Muscle of back (tissue), 11 donors: Measurements from ENCODE around the gene ADI1. TPM values are rescaled to one million over a fixed set of nuclear protein-coding genes. Genes with fewer than 3 reads are reported as not detected.
A peak's percentile ranks its signal among the peaks of the same experiment; 100 is the strongest.
"Not testable (repeated sequence)": the region's sequence is repeated elsewhere in the genome, so short reads cannot be mapped to it uniquely, and the experiment has no call there.

Experiments used
- DNase-seq, 3 donors: peaks; one replicate each; pipeline versions ENCODE4 v3.0.0 to v3.0.0-alpha.2; 2013
- polyA plus RNA-seq, 10 donors: library from polyadenylated mRNA; unstranded; fragments of 120-200 nt; gene quantifications; one replicate each; pipeline ENCODE4 v1.2.1, GENCODE V29; 2013; ENCODE audit not compliant: insufficient read length in 10 of 10

The ADI1 gene
- polyA plus RNA-seq, 10 donors, result 48.7 to 67.8 (median 56.4) TPM

DNA sequence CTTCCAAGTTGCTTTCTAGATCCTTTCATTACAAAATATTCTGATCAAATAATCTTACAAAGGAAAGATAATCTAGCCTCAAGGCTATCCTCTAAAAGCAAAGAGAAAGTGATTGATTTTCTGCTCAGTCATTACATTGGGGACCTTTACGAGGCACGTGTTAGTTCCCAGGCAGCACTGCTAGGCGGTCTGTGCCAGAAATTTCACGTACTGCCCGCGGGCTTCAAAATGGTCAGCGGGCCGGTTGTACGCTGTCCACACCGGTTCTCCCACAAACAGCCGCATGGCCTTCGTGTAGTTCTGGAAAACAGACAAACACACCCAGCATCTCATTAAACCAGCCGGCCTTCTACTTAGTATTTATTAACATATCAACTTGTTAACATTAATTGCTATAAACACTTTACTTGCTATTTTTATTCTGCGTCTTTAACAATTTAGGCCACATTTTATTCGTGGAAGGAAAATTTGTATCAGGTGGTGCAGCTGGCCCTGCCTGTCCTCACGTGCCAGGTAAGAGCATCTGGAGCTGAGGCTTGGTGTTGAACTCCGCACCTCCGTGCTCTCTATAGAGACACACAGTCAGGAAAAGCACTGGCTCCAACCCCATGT is 20.4 kb downstream of the ADI1 start:
- no peak for DNase-seq

GRCh38 chr2:3496708-3497080 is 22.6 kb downstream of the ADI1 start:
- not testable (repeated sequence) for DNase-seq

DNA sequence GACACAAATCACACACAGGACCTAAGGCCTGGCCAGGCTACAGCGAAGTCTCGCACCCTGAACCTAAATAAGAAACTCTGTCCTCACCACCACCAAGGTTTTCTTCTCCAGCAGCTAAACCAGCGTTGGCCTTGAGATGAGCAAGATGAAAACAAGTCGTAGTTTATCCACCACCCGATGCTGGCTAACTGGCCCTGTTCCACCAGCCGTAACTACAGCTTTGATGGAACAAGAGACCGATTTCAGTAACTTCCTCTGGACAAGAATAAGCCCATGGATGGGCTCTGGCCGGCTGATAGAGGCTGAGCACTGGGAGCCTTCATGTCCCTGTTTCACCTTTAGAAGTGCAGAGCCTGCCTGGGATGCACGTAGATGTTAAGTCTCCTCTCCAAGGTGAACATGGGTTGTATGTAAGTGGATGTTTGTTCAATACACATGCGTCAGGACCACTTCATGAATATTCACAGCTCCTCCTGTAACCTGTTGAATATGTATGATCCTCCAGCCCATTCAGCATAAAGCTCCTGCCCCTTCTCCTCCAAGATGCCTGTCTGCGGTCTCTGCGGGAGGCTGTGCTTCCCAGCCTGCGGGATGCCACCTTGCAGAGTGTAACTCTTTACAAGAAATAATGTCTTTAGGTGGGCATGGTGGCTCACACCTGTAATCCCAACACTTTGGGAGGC is 24.2 kb downstream of the ADI1 start:
- no peak for DNase-seq

DNA sequence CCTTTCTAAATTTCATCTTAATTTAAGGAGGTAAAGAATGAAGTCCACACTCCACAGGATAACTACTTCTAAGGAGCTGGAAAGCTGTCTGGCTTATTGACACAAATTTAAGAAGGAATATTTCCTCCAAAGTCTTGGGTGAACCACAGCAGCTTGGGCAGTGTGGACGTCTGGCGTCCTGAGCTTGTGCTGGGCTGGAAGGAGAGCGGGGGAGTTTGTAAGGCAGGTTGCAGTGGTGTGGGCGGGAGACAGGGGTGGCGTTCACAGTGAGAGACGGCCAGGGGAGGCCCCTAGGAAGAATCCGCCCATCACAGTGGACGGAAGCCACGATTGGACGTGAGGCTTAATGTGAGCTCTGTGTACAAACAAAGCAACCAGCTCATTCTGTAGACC is 25.7 kb downstream of the ADI1 start:
- DNase-seq, result peak in 1 of 3 donors; percentile 71

- no peak for DNase-seq
These were observed 26.2 kb downstream of the ADI1 start for GRCh38 chr2:3492951-3493614.

- DNase-seq, result not testable (repeated sequence)
These were observed 26.9 kb downstream of the ADI1 start for GRCh38 chr2:3492475-3492787.

GRCh38 chr2:3491716-3492474 is 27.4 kb downstream of the ADI1 start:
- no peak for DNase-seq

- DNase-seq, result no peak
These were observed 28.0 kb downstream of the ADI1 start for GRCh38 chr2:3491306-3491705.

DNA sequence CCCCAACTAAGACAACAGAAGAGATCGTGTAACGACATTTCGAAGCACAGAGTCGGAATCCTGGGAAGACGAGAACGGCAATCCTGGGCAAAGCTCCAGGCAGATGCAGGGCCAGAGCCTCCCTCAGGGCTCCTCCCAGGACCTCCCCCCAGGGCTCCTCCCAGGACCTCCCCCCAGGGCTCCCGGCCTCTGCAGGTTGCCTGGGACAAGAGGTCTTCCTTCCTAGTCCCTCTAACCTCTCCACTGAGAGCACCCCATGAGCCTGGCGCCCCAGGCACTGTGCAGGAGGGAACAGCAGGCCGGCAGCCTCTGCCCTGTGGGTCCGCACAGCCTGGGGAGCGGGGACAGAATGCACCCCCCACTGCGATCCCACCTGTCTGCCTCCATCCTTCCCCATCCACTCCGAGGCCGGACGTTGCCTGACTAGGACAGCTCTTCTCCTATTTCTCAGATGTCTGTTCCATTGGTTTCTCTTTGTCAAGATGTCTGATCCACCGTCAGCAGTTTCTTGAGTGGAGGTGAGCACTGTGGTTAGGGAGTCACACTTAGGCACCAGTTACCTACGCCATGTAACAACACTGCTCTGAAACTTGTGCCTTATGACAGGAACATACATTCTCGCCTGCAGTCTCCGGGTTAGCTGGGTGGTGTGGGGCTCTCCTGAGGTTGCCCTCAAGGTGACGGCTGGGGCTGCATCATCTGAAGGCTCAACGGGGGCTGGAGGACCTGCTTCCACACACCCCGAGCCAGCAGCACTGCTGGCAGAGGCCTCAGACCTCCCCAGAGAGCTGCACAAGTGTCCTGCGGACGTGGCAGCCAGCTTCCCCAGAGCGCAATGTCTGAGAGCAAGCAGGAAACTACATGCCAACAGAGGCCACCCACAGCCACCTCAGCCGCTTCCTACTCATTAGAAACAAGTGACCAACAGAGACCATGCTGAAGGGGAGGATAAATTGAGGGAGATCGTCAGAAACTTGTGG is 28.9 kb downstream of the ADI1 start:
- peak in 1 of 3 donors; percentile 73 for DNase-seq

DNA sequence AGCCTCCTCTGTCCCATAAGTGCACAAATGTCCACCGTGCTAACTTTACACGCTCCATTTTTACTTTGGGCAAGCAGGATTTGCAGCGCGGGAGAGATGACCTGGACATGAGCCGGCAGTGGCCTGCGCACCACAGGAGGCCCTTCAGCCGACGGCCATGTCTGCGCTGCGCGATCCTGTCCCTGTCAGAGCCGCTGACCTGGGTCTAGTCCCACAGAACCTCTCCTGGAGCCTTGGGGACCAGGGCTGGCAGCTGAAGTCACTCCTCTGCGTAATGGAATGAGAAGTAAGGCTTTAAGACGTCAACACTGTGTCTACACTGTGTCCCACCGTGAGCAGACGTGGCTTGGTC is 29.6 kb downstream of the ADI1 start:
- no peak for DNase-seq

DNA sequence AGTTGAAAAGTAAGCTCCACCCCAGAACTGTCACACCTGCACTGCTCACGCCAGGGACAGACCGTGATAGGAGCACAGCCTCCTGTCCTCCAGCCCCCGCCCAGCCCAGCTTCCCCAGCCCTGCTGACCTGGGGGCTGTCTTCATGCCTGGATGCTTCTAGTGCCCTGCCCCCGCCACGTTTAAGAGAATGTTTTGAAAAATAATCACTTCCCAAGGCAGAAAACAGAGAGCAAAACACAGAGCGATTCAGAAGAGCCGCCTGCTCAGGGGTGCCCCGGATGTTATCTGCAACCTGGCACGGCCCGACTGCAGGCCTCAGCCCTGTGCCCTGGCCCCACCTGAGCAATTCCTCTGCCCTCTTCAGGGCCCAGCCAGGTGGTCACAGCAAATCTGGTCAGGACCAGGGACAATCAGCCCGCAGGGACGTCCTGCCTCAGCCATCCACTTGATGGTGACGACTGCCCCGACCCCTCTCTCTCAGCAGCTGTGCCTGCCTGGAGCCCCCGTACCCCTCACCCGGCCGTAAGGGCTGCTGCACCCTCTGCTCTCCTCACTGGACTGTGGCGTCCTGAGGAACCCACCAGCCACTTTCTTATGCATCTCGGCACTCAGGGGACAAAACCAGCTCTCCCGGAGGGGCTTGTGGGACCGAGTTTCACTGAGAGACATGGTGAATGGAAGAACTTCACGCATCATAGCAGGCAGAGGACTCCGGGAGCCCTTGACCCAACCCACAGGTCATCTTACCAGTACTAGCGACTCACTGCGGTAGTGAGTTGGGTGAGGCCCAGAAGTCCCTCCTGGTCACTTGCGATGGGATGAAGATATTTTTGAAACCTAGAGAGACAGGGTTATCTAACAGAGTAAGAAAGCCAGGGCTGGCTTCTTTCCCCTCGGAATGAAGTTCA is 30.2 kb downstream of the ADI1 start:
- DNase-seq, result no peak

GRCh38 chr2:3488061-3488531 is 31.2 kb downstream of the ADI1 start:
- DNase-seq, result no peak

- no peak for DNase-seq
These were observed 31.9 kb downstream of the ADI1 start for GRCh38 chr2:3487432-3487831.

GRCh38 chr2:3487028-3487425 is 32.3 kb downstream of the ADI1 start:
- no peak for DNase-seq

GRCh38 chr2:3486047-3487027 is 33.0 kb downstream of the ADI1 start:
- no peak for DNase-seq

GRCh38 chr2:3485166-3485565 is 34.2 kb downstream of the ADI1 start:
- DNase-seq, result no peak

GRCh38 chr2:3483986-3484960 is 35.1 kb downstream of the ADI1 start:
- DNase-seq, result no peak
